NOMO-1 treated with dmso at 0.1 percent for 144 hours (cell line): Measurements from ENCODE around the gene MTCH2.
"Not testable (repeated sequence)": the region's sequence is repeated elsewhere in the genome, so short reads cannot be mapped to it uniquely, and the experiment has no call there.

Experiments used
- DNase-seq: peaks from one replicate; lab custom pipeline; 2025; ENCODE audit not compliant: unreplicated experiment; lab: John Stamatoyannopoulos, UW

MTCH2 gene

DNA sequence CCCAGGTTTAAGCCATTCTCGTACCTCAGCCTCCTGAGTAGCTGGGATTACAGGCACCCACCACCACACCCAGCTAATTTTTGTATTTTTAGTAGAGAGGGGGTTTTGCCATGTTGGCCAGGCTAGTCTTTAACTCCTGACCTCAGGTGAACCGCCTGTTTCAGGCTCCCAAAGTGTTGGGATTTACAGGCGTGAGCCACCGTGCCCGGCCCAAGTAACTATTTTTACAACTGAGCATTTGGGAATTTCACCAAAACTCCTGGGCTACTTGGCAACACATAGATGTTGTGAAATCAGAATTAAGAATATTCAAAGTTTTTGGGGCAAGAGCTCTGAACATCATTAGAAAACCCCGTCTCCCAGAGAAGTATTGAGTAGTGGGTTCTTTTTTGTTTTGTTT is 1.9 kb downstream of the MTCH2 start:
- not testable (repeated sequence) for DNase-seq

DNA sequence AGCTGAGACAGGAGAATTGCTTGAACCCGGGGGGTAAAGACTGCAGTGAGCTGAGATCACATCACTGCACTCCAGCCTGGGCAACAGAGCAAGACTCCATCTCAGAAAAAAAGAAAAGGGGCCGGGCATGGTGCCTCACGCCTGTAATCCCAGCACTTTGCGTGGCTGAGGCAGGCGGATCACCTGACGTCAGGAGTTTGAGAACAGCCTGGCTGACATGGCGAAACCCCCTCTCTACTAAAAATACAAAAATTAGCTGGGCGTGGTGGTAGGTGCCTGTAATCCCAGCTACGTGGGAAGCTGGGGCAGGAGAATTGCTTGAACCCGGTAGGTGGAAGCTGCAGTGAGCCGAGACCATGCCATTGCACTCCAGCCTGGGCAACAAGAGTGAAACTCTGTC is 6.0 kb downstream of the MTCH2 start:
- not testable (repeated sequence) for DNase-seq

DNA sequence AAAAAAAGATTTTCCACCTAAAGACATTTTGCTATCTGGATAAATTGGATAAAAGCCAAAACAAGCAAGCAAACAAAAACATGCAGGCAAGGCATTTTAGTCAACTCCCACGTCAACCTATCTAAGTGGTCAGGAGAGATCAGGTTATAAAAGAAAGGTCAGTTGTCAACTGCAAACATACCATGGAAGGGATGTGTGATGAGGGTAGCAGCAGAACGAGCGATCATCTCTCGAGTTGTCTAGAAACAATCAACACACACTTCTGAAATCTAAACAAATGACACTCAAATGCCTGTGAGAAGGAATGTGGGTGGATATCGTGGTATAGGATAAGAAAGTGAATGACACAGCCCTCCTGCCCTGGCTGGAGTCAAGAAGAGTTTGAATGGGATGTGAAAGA is 10.9 kb downstream of the MTCH2 start:
- no peak for DNase-seq

DNA sequence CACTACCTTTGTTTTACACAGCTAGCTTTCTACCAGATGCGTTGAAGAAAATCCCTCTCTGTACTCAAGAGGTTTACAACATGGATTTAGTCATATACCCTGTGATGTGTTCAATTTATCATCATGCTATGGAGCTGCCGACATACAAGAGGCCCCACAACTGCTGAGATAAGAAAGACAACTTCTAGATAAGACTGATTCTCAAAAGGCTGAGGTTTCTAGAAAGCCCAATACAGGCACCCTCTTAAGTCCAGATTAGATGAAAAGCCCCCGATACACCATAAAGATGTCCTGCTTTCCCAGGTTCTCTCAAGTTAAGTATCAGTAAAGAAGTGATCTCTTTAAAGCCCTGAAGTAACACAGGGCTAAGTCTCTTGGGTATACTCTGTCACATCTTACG is 14.3 kb downstream of the MTCH2 start:
- no peak for DNase-seq

DNA sequence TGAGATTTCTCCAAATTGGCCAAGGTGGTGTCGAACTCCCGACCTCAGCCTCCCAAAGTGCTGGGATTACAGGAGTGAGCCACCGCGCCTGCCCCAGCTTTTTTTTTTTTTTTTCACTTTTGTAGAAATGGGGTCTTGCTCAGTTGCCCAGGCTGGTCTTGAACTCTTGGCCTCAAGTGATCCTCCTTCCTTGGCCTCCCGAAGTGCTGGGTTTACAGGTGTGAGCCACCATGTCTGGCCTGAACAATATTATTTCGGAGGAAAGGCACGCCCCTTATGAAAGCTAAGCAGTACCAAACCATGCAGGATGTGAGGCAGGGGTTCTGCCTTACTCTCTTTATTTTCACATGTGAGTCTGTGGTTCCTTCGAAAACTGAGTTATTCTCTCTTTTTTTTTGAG is 16.1 kb downstream of the MTCH2 start:
- DNase-seq: no peak

DNA sequence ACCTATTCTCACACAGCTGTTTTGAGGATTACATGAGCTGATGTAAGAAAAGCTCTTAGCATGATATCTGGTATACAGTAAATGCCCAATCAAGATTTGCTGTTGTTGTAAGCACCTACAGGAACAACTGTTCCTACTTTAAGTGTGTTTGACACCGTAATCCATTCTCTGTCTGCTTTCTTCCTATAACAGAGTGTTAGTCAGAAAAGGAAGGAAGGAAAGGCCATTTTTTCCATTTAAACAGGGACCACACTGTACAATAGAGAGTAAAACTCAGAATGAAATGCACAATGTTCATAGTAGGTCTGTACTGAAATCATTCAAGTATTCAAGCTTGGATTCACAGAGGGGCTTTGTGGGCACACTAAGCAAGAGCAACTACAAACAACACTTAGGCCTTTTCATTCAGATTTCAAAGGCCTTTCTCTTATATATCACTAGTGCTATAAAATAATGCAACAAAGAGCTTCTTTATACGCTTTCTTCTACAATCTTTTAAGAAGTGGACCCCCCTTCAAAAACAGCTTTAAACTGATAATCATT is 21.5 kb downstream of the MTCH2 start:
- DNase-seq: no peak

DNA sequence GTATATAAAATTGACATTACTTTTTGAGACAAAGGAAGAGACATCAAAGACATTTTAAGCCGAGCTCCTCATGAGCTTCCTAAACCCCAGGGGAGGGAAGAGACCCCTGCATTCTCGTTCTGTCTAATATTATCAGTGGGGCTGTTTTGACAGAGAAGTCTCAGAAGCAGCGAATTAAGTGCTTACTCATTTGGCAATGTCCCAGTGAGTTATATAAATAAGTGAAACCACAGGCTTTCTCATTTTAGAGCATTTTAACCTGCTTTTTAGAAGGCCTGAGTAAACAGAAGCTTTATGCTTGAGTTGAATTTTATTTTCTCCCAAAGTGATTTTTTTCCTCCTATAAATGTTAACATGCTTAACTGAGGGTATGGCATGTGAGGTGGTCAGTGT is 24.9 kb downstream of the MTCH2 start:
- no peak for DNase-seq

DNA sequence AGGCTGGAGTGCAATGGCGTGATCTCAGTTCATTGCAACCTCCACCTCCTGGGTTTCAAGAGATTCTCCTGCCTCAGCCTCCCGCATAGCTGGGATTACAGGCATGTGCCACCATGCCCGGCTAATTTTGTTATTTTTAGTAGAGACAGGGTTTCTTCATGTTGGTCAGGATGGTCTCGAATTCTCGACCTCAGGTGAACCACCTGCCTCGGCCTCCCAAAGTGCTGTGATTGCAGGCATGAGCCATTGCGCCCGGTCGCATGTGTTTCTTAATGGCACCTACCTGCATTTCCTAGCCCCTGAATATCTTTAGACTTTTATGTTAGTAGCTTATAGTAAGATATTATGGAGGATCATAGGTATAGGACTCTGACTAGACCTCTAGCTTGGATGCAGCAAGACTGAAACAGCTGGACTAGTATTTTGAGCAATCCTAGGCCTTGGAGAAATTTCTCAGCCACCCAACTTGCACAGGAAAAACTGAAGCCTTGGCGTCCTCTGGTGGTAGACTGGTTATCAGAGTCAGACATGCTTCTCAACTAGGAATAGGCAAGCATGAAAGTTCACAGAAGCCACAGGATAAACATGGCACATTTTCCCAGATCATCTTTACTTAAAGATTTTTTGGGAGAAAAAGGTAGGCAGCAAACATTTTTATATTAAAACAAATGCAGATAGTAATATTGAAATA is 25.5 kb downstream of the MTCH2 start:
- peak; percentile 47 for DNase-seq

DNA sequence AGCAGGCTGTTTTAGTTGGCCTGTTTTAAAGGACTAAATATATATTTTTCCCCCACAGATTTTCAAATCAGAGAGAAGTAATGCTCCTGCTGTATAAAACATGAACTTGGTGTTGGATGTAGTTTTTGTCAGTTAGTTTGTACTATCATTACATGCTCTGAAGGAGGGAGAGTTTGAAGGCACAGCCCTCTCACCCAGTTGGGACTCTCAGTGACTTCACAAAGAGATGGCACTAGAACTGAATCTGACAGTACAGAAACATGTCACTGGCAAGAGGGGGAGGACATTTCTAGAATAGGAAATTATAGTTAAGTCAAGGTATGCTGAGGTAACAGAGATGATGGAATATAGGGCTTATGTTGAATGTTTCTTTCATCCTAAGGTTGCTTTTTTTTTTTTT is 27.1 kb downstream of the MTCH2 start:
- no peak for DNase-seq

DNA sequence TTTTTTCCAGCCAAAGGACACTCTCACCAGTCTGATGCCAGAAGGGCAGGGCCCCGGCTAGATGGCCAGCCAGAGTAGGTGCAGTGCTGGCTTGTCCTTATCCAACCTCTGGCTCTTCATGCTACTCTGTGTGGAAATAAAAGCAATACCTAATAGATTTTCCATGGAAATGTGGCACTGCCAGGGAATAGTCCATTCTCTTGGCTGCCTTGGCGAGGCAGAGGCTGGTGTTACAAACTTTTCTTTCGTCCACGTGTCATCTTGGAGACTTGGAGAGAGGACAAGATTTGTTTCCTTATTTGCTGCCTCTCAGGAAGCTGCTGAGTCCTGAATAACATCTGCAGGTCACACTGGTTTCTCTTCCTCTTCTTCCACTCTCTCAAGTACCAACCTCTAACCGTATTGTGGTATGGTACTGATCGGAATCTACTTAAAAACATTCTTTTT is 31.0 kb downstream of the MTCH2 start:
- DNase-seq: peak; percentile 76

DNA sequence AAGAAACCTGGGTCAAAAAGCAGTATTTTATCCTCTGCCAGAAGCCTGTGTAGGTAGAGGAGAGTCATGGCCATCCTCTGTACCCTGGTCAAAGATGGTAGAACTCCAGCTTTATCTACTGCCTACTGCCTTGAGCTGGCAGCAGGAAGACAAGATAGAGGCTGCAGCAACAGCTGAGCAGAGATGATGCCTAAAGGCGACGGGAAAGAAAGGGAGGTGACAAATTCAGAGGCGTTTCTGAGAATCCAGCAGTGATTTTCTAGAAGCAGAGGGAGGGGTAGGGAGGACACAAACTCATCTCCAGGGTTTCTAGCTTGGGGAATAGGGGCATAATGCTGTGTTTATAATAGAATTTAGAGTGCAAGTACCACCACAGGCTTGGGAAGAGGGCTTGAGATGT is 32.7 kb downstream of the MTCH2 start:
- DNase-seq: no peak

DNA sequence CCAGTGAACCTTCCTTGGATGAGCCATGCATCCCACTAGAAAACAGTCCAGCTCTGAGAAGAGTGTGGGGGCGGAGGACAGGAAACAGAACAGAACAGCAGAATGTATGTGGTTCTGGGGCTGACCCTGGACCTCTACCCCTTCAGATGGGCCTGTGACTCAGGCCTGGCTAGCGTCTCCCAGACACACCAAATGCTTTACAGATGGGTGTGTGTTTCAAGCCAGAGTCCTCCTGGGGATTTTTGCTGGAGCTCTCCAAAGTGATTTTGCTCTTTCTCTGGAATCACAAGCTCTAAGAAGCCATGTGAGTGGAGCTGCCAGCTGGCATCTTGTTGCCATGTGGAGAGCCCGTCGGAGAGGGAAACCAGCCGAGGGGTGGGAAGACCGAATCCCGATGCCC is 35.0 kb downstream of the MTCH2 start:
- DNase-seq: no peak

DNA sequence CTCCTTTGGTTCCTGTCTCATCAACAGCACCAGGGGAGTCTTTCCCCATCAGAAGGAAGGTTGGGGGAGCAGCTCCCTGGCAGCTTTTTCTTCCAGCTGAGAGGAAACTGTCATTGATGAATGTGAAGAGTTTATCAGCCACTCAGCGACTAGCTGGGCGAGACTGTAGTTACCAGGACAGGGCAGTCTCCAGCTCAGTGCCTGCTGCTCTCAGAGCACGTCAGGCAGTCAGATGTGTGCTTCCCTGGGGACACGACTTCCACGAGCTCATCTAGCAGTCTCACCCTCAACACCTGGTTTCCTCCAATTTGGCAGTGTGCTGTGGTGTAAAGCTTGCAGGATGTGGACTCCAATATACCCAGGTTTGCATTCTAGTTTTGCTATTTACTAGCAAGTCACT is 35.6 kb downstream of the MTCH2 start:
- DNase-seq: no peak

DNA sequence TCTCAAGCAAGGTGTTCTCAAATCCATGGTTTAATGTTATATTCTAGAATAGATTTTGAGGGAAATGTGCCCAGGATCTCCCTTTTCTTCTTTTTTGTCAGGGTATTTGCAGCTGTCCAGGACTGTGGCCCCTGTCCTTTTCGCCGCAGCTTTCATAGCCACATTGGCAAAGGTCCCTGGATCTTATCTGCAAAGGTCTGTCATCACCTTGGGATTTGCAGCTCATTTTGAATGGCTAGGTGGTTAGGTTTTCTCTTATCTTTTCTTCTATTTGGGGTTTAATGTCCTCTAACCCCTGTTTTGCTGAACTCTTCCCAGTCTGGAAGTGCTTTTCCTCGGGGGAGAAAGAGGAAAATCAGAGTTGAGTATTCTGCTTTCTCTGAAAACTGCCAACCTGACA is 36.4 kb downstream of the MTCH2 start:
- no peak for DNase-seq

DNA sequence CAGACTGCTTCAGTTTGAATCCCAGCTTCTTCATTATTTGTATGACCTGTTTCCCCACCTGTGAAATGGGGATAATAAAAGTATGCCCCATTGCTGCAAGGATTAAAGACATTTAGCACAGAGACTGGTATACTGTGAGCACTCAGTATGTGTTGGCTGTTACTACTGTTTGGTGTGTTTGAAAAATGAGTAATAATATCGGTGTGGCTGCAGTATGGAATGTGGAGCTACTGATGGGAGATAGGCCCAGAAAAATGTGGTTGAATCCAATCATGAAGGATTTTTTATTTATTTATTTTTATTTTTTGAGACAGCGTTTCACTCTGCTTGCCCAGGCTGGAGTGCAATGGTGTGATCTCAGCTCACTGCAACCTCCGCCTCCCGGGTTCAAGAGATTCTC is 39.1 kb downstream of the MTCH2 start:
- DNase-seq: no peak

DNA sequence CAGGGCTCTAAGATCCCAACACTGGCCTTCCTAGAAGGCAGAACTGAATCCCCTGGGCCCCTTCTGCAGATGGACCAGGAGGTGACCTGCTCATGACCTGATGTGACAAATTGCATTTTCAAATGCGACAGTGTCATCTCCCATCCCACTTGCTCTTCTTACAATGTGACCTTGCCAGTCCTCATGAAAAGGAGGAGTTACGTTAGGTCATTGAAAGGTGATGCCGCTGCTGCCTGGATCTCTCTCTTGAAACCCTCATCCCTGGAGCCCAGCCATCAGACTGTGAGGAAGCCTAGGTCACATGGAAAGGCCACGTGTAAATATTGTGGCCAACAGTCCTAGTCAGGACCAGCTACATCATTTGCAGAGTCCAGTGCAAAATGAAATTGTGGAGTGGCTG is 42.5 kb downstream of the MTCH2 start:
- no peak for DNase-seq

DNA sequence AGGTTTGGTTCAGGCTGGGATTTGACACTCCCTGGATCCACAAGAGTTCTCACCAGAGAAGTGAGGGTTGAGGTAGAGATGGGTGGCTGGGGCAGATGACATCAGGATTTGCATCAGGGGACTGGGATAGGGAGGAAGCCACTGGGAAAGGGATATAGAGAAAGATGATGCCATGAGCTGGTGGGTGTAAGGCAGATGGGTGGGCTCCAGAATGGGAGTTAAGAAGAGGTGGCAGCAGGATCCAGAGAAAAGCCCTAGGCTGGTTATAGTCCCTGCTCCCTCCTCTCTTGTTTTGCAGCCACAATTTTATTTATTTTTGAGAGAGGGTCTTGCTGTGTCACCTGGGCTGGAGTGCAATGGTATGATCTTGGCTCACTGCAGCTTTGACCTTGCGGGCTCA is 46.4 kb downstream of the MTCH2 start:
- no peak for DNase-seq

DNA sequence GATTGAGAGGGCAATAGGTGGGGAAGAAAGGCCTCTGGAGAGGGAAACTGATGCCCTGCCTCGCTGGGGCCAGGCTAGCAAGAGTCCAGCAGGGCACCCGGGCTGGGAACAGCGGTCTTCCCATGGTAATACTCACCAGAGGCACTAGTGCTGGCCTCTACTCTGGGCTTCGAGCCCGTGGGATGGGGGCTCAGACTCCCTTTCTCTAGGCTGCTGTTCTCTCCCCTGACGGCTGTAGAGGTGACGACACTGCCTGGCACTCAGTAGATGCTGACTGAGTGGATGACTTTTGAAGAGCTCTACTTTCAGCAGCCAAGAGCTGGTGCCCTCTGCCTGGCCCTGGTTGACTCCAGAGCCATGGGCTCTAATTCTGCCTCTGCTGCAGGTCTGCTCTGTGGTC is 47.3 kb downstream of the MTCH2 start:
- DNase-seq: no peak

DNA sequence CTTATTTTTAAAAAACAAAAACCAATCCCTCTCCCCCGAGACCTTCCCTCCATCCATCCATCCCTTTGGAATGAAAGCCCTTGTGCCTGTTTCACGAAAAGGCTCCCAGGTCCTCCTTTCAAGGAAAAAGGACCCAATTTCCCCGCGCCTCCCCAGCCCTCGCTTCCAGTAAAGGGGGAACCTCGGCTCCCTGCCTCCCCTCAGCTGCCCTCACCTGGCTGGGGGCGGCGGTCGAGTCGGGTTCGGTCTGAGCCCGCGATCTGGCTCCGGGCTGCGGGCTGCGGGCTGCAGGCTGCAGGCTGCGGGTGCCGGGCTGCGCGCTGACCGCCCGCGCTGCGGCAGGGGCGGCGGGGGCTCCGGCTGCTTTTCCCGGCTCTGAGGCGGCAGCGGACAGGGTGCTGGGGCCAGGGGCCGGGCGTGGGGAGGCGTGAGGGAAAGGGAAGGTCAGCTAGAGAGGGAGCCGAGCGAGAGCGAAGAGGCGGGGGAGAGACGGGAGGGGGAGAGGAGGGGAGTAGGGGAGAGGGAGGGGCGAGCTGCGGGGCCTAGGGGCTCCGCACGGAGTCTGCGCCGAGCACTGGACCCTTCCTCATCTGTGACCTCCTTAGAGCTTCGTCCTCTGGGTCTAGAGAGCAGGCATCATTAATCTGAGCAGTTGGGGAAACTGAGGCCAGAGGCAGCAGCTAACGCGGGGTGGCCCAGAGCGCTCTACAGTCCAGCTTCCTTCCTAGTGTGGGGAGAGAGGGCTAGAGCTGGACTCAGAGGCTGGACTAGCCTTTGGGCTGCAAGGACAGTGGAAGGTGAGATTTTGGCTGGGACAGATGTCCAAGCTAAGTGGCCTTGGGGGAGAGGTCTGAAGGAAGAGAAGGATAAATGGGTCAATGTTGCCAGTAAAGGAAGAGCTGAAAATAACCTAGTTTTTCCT is 48.2 kb downstream of the MTCH2 start, which contains the start of gene C1QTNF4:
C1QTNF4 (minus strand) TSS at position 478 of the 922 bp plus-strand sequence. CDS start 3,601 bp downstream, outside the sequence.
- DNase-seq: no peak

DNA sequence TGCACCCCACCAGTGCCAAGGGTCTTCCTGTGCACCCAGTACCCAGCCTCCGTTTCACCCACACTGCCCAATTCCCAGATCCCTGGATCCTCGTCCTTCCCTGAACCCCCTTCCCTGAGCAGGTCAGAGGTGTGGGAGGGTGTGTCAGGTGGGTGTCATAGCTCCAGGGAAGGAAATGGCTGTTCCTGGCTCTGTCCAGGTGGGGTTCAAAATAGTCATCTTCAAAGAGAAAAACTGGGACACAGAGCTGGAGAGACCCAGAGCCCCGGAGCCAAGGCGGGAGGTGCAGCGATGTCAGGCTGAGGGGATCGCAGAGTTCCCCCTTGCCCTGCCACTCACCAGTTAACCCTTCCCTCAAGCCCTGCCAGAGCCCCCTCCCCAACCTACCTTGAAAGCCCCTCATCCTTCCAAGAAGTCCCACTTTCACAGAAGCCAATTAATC is 48.8 kb downstream of the MTCH2 start:
- no peak for DNase-seq

DNA sequence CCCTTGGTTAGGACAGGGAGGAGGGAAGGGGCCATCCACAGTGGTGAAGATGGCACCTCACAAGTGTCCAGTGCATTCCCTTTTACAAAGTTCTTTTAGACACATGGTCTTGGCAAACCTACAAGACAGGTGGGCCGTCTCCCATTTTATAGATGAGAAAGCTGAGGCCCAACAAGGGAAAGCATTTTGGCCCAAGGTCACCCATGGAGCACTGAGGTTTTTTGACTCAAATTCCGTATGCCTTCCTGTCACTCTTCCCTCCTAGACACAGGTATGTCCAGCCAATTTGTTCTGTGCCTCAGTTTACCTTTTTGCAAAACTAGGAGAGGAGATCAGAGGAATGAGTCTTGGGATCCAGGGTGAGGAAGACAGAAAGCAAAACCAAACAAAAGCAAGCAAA is 49.4 kb downstream of the MTCH2 start:
- no peak for DNase-seq

DNA sequence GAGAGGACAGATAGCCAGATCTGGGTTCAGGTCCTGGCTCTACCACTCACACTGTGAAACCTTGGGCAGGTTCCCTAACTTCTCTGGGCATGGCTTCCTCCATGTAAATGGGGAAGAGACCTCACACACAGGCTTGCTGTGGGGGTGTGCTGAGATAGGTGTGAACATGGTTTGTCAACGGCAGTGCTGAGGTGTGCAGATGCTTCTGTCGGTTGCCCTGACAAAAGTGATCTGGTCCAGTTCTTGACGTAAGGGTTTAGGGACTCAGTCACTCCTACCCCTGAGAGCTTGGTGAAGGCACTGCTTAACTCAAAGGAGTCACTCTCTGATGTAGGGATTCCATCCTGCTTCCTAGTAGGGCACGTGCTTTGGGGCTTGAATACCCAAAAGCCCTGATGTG is 50.1 kb downstream of the MTCH2 start:
- DNase-seq: no peak
